ENCODE results near the gene STK38.
"Not testable (repeated sequence)": the region's sequence is repeated elsewhere in the genome, so short reads cannot be mapped to it uniquely, and the experiment has no call there.

The STK38 gene

GRCh38 chr6:36467625-36468024 lies 79.7 kb downstream of the STK38 start:
- no peak for TF ChIP-seq CTCF (IDR thresholded peaks at IDR 0.05; ENCODE audit: low read depth, low read length)
- in situ Hi-C loops (cut with HindIII; ENCODE audit: low sequenced_read_pairs): no loop called here
- no peak overlapping the region for H3K4me3 ChIP-seq (ENCODE audit: low read depth, low read length)
- DNase-seq (ENCODE audit: low read depth, low spot score): no peak

- TF ChIP-seq CTCF (IDR thresholded peaks at IDR 0.05; ENCODE audit: low read depth, low read length): no peak
- in situ Hi-C loops (cut with HindIII; ENCODE audit: low sequenced_read_pairs): no loop called here
- H3K4me3 ChIP-seq (ENCODE audit: low read depth, low read length): no peak overlapping the region
- DNase-seq (ENCODE audit: low read depth, low spot score): no peak
Measured at GRCh38 chr6:36464233-36464632, 83.0 kb downstream of the STK38 start.

GRCh38 chr6:36463676-36464075 lies 83.6 kb downstream of the STK38 start:
- DNase-seq (ENCODE audit: low read depth, low spot score): no peak
- H3K4me3 ChIP-seq (ENCODE audit: low read depth, low read length): no peak overlapping the region
- TF ChIP-seq CTCF (IDR thresholded peaks at IDR 0.05; ENCODE audit: low read depth, low read length): no peak
- in situ Hi-C loops (cut with HindIII; ENCODE audit: low sequenced_read_pairs): no loop called here

GRCh38 chr6:36461646-36462045 lies 85.6 kb downstream of the STK38 start:
- in situ Hi-C loops (cut with HindIII; ENCODE audit: low sequenced_read_pairs): no loop called here
- no peak for TF ChIP-seq CTCF (IDR thresholded peaks at IDR 0.05; ENCODE audit: low read depth, low read length)
- no peak for DNase-seq (ENCODE audit: low read depth, low spot score)
- H3K4me3 ChIP-seq (ENCODE audit: low read depth, low read length): no peak overlapping the region

- no peak for DNase-seq (ENCODE audit: low read depth, low spot score)
- in situ Hi-C loops (cut with HindIII; ENCODE audit: low sequenced_read_pairs): no loop called here
- H3K4me3 ChIP-seq (ENCODE audit: low read depth, low read length): no peak overlapping the region
- TF ChIP-seq CTCF (IDR thresholded peaks at IDR 0.05; ENCODE audit: low read depth, low read length): no peak
Measured at GRCh38 chr6:36460916-36461315, 86.4 kb downstream of the STK38 start.

- no peak overlapping the region for H3K4me3 ChIP-seq (ENCODE audit: low read depth, low read length)
- in situ Hi-C loops (cut with HindIII; ENCODE audit: low sequenced_read_pairs): no loop called here
- DNase-seq (ENCODE audit: low read depth, low spot score): no peak
- TF ChIP-seq CTCF (IDR thresholded peaks at IDR 0.05; ENCODE audit: low read depth, low read length): no peak
Measured at GRCh38 chr6:36459501-36459900, 87.8 kb downstream of the STK38 start.

- TF ChIP-seq CTCF (IDR thresholded peaks at IDR 0.05; ENCODE audit: low read depth, low read length): no peak
- no peak for DNase-seq (ENCODE audit: low read depth, low spot score)
- no peak overlapping the region for H3K4me3 ChIP-seq (ENCODE audit: low read depth, low read length)
- in situ Hi-C loops (cut with HindIII; ENCODE audit: low sequenced_read_pairs): no loop called here
Measured at GRCh38 chr6:36455486-36456027, 91.7 kb downstream of the STK38 start.

- H3K4me3 ChIP-seq (ENCODE audit: low read depth, low read length); DNase-seq (ENCODE audit: low read depth, low spot score); in situ Hi-C loops (cut with HindIII; ENCODE audit: low sequenced_read_pairs): not testable (repeated sequence)
Measured at GRCh38 chr6:36452897-36453296, 94.4 kb downstream of the STK38 start.

- H3K4me3 ChIP-seq (ENCODE audit: low read depth, low read length); DNase-seq (ENCODE audit: low read depth, low spot score); in situ Hi-C loops (cut with HindIII; ENCODE audit: low sequenced_read_pairs): not testable (repeated sequence)
Measured at GRCh38 chr6:36449173-36449572, 98.1 kb downstream of the STK38 start.

Data from astrocyte of the spinal cord (primary cell).